Thyroid gland (tissue), 4 donors: ENCODE results near the gene BARX1.

Source experiments
- CTCF ChIP-seq, 6 experiments: fragments of 200-600 bp in 3 of 6; fragments of 450-650 bp in 3 of 6; sonication (generic) in 3 of 6; IDR thresholded peaks; one replicate each; pipeline ENCODE4 v1.5.1; 2016 to 2019; ENCODE audit warnings: antibody characterized with exemption in 6 of 6, mild to moderate bottlenecking in 2 of 6, inconsistent platforms in 1 of 6, moderate library complexity in 1 of 6
- POLR2A ChIP-seq, 2 donors: fragments of 450-650 bp; IDR thresholded peaks; one replicate each; pipeline ENCODE4 v1.6.1; 2017; ENCODE audit warnings: antibody characterized with exemption in 2 of 2, mild to moderate bottlenecking in 2 of 2, moderate library complexity in 1 of 2

GRCh38 chr9:93910196-93910595 is 45.0 kb downstream of the BARX1 start:
- TF ChIP-seq CTCF (IDR thresholded peaks at IDR 0.05) (no peak), POLR2A (IDR thresholded peaks at IDR 0.05) (no peak)
